Liver (tissue), 9 donors: ENCODE measurements around the gene IFT81. TPM values are rescaled to one million over a fixed set of nuclear protein-coding genes. Genes with fewer than 3 reads are reported as not detected.

ENCODE experiments used
- DNase-seq: peaks from one replicate; pipeline ENCODE4 v3.0.0-alpha.2; 2017; ENCODE audit warnings: low spot score
- H3K27ac ChIP-seq, 2 donors: one replicate each; pipeline ENCODE4 v1.7.0; 2013; ENCODE audit warnings: inconsistent platforms in 2 of 2, low read length in 2 of 2, control low read depth in 1 of 2, low read depth in 1 of 2, mild to moderate bottlenecking in 1 of 2
- H3K27me3 ChIP-seq, 4 donors: one replicate each; pipeline versions ENCODE4 v1.6.1 to v1.7.0; 2013; ENCODE audit warnings: low read length in 3 of 4, inconsistent platforms in 1 of 4, mild to moderate bottlenecking in 1 of 4, moderate library complexity in 1 of 4; ENCODE audit not compliant: control insufficient read depth in 4 of 4, insufficient read depth in 4 of 4
- H3K36me3 ChIP-seq, 4 donors: one replicate each; pipeline versions ENCODE4 v1.6.1 to v1.7.0; 2013; ENCODE audit warnings: low read length in 3 of 4, mild to moderate bottlenecking in 3 of 4, low read depth in 1 of 4, moderate library complexity in 1 of 4; ENCODE audit not compliant: control insufficient read depth in 4 of 4, insufficient read depth in 3 of 4
- H3K4me1 ChIP-seq, 4 donors: one replicate each; pipeline versions ENCODE4 v1.6.1 to v1.7.0; 2013; ENCODE audit warnings: low read length in 3 of 4, mild to moderate bottlenecking in 3 of 4, moderate library complexity in 1 of 4; ENCODE audit not compliant: control insufficient read depth in 4 of 4, insufficient read depth in 4 of 4
- H3K4me3 ChIP-seq, 3 donors: one replicate each; pipeline versions ENCODE4 v1.6.1 to v1.7.0; 2013; ENCODE audit warnings: low read length in 3 of 3, control low read depth in 1 of 3, low read depth in 1 of 3, mild to moderate bottlenecking in 1 of 3
- H3K9ac ChIP-seq, 2 donors: one replicate each; pipeline ENCODE4 v1.7.0; 2013; ENCODE audit warnings: low read length in 2 of 2, mild to moderate bottlenecking in 2 of 2, moderate library complexity in 2 of 2, control low read depth in 1 of 2, low read depth in 1 of 2
- H3K9me3 ChIP-seq, 4 donors: one replicate each; pipeline versions ENCODE4 v1.6.1 to v1.7.0; 2013; ENCODE audit warnings: low read length in 3 of 4; ENCODE audit not compliant: control insufficient read depth in 4 of 4
- EGR1 ChIP-seq, 2 donors: IDR thresholded peaks; 2 replicates each; pipeline ENCODE4 v1.6.1; 2016 to 2018; ENCODE audit warnings: antibody characterized with exemption in 2 of 2, low read depth in 2 of 2
- FOXA1 ChIP-seq: IDR thresholded peaks from 2 replicates; pipeline ENCODE4 v1.6.1; 2016; ENCODE audit warnings: antibody characterized with exemption
- FOXA2 ChIP-seq: IDR thresholded peaks from 2 replicates; pipeline ENCODE4 v1.6.1; 2016; ENCODE audit warnings: antibody characterized with exemption
- GABPA ChIP-seq, 2 donors: IDR thresholded peaks in 1 of 2; conservative IDR thresholded peaks in 1 of 2; 2 replicates each; pipeline ENCODE4 v1.6.1; 2016; ENCODE audit warnings: antibody characterized with exemption in 2 of 2, mild to moderate bottlenecking in 1 of 2, moderate library complexity in 1 of 2
- HNF4G ChIP-seq: IDR thresholded peaks from 2 replicates; pipeline ENCODE4 v1.6.1; 2016; ENCODE audit warnings: antibody characterized with exemption
- JUND ChIP-seq, 2 donors: IDR thresholded peaks; 2 replicates each; pipeline ENCODE4 v1.6.1; 2016; ENCODE audit warnings: antibody characterized with exemption in 2 of 2
- NR2F2 ChIP-seq: IDR thresholded peaks from 2 replicates; pipeline ENCODE4 v1.6.1; 2016; ENCODE audit warnings: antibody characterized with exemption
- RAD21 ChIP-seq, 2 donors: IDR thresholded peaks; 2 replicates each; pipeline ENCODE4 v1.6.1; 2016; ENCODE audit warnings: antibody characterized with exemption in 2 of 2, mild to moderate bottlenecking in 2 of 2
- RXRA ChIP-seq, 2 donors: IDR thresholded peaks; 2 replicates each; pipeline ENCODE4 v1.6.1; 2017 to 2018; ENCODE audit warnings: antibody characterized with exemption in 2 of 2, mild to moderate bottlenecking in 1 of 2
- SP1 ChIP-seq: IDR thresholded peaks from 2 replicates; pipeline ENCODE4 v1.6.1; 2018; ENCODE audit warnings: antibody characterized with exemption, mild to moderate bottlenecking
- TAF1 ChIP-seq: conservative IDR thresholded peaks from 2 replicates; pipeline ENCODE4 v1.6.1; 2016; ENCODE audit warnings: antibody characterized with exemption, mild to moderate bottlenecking
- YY1 ChIP-seq: IDR thresholded peaks from 2 replicates; pipeline ENCODE4 v1.6.1; 2016; ENCODE audit warnings: antibody characterized with exemption, mild to moderate bottlenecking
- WGBS: extraction: QIAGEN DNeasy Blood & Tissue Kit; methylation state at CpG from one replicate; pipeline ENCODE4 v1.1.7; 2013; 5-methylcytosine and 5-hydroxymethylcytosine counted together
- polyA plus RNA-seq, 2 donors: library from polyadenylated mRNA; stranded (reverse) in 1 of 2; unstranded in 1 of 2; fragments of 200-250 nt in 1 of 2; fragments of >200 nt in 1 of 2; fragmentation: Nextera tagmentation in 1 of 2; extraction: Ambion mirVana in 1 of 2; gene quantifications; one replicate each; pipeline versions ENCODE4 v1.2.1 to v1.2.3, GENCODE V29; 2013 to 2015
- total RNA-seq, 2 donors: library from RNA; depleted of rRNA; stranded (reverse); fragments of >200 nt; gene quantifications; one replicate each; pipeline ENCODE4 v1.2.3, GENCODE V29; 2014
- TF ChIP-seq, protein P1 (sequence below): IDR thresholded peaks from 2 replicates; pipeline ENCODE4 v1.6.1; 2016; ENCODE audit warnings: antibody characterized with exemption
- TF ChIP-seq, protein P2 (sequence below): IDR thresholded peaks from 2 replicates; pipeline ENCODE4 v1.6.1; 2016; ENCODE audit warnings: antibody characterized with exemption
- TF ChIP-seq, protein P3 (sequence below): IDR thresholded peaks from 2 replicates; pipeline ENCODE4 v1.6.1; 2016; ENCODE audit warnings: antibody characterized with exemption
- donor health status: healthy.
- donor health status: healthy.
- donor health status: healthy.
- donor health status: healthy.
- donor health status: healthy.

Gene IFT81
- total and polyA plus RNA-seq, 4 donors: 1.9 to 4.9 (median 2.8) TPM

DNA sequence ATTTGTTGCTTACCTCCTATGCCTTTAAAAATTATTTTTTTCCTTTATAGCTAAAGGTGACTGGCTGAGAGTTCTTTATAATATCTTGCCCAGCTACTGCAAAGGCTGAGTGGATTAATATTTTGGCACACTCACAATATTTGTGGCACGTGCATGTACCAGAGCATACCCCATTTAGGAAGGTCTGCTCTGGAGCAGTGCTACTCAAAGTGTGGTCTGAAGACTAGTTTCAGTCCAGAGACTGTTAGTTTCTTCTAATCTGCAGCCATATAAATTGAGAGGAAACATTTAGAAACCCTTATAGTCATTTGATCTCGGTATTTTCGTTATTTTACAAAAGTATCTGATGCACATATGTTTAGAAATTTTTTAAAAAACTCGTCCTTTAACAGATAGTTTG is 51.0 kb downstream of the IFT81 start:
- H3K27ac ChIP-seq: no peak overlapping the region
- H3K36me3 ChIP-seq: no peaks in the 10 kb centered on the region
- no peaks in the 10 kb centered on the region for H3K27me3 ChIP-seq
- WGBS: 93% methylated on average over 4 of the region's 4 CpGs
- no peak overlapping the region for H3K9ac ChIP-seq
- TF ChIP-seq NR2F2 (no peak), GABPA (IDR thresholded peaks at IDR 0.05 in 1 of 2, conservative IDR thresholded peaks at IDR 0.05 in 1 of 2) (no peak), RAD21 (IDR thresholded peaks at IDR 0.05) (no peak), FOXA2 (no peak), FOXA1 (no peak), JUND (IDR thresholded peaks at IDR 0.05) (no peak)
- TF ChIP-seq, protein P1, sequence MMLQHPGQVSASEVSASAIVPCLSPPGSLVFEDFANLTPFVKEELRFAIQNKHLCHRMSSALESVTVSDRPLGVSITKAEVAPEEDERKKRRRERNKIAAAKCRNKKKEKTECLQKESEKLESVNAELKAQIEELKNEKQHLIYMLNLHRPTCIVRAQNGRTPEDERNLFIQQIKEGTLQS: no peak
- no peak overlapping the region for H3K4me3 ChIP-seq
- no peak for DNase-seq
- no peaks in the 10 kb centered on the region for H3K9me3 ChIP-seq
- no peaks in the 10 kb centered on the region for H3K4me1 ChIP-seq

- Histone ChIP-seq H3K36me3 (no peaks in the 10 kb centered on the region), H3K27ac (no peak overlapping the region), H3K9me3 (no peaks in the 10 kb centered on the region), H3K9ac (no peak overlapping the region), H3K4me3 (no peak overlapping the region), H3K27me3 (no peaks in the 10 kb centered on the region), H3K4me1 (no peaks in the 10 kb centered on the region)
- no peak for DNase-seq
- TF ChIP-seq SP1 (no peak), HNF4G (no peak), RXRA (IDR thresholded peaks at IDR 0.05) (no peak), YY1 (no peak), GABPA (IDR thresholded peaks at IDR 0.05 in 1 of 2, conservative IDR thresholded peaks at IDR 0.05 in 1 of 2) (no peak), EGR1 (IDR thresholded peaks at IDR 0.05; ENCODE audit: low read depth in 2 of 2) (no peak)
- WGBS: 93% methylated on average over 1 of the region's 1 CpG
Observed at GRCh38 chr12:110176745-110177144, 52.6 kb downstream of the IFT81 start.

GRCh38 chr12:110179291-110179690 is 55.1 kb downstream of the IFT81 start:
- no peak overlapping the region for H3K27ac ChIP-seq
- no peak overlapping the region for H3K9ac ChIP-seq
- H3K27me3 ChIP-seq: no peaks in the 10 kb centered on the region
- H3K9me3 ChIP-seq: no peaks in the 10 kb centered on the region
- peaks cover 0 to 3% (median 0%) of the 10 kb centered on the region in 4 donors for H3K36me3 ChIP-seq
- H3K4me1 ChIP-seq: no peaks in the 10 kb centered on the region
- H3K4me3 ChIP-seq: no peak overlapping the region
- TF ChIP-seq, protein P1: no peak
- TF ChIP-seq, protein P2, sequence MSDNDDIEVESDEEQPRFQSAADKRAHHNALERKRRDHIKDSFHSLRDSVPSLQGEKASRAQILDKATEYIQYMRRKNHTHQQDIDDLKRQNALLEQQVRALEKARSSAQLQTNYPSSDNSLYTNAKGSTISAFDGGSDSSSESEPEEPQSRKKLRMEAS: no peak
- TF ChIP-seq TAF1 (no peak), FOXA2 (no peak), SP1 (no peak), JUND (IDR thresholded peaks at IDR 0.05) (no peak), HNF4G (no peak), RAD21 (IDR thresholded peaks at IDR 0.05) (no peak)
- TF ChIP-seq, protein P3, sequence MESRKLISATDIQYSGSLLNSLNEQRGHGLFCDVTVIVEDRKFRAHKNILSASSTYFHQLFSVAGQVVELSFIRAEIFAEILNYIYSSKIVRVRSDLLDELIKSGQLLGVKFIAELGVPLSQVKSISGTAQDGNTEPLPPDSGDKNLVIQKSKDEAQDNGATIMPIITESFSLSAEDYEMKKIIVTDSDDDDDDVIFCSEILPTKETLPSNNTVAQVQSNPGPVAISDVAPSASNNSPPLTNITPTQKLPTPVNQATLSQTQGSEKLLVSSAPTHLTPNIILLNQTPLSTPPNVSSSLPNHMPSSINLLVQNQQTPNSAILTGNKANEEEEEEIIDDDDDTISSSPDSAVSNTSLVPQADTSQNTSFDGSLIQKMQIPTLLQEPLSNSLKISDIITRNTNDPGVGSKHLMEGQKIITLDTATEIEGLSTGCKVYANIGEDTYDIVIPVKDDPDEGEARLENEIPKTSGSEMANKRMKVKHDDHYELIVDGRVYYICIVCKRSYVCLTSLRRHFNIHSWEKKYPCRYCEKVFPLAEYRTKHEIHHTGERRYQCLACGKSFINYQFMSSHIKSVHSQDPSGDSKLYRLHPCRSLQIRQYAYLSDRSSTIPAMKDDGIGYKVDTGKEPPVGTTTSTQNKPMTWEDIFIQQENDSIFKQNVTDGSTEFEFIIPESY: no peak
- DNase-seq: no peak
- 97% methylated on average over 3 of the region's 3 CpGs for WGBS
